Measurements from ENCODE around the gene CNTD1. TPM values are rescaled to one million over a fixed set of nuclear protein-coding genes. Genes with fewer than 3 reads are reported as not detected.

The CNTD1 gene
- total RNA-seq, 1 experiment from 2014 or later: not detected

DNA sequence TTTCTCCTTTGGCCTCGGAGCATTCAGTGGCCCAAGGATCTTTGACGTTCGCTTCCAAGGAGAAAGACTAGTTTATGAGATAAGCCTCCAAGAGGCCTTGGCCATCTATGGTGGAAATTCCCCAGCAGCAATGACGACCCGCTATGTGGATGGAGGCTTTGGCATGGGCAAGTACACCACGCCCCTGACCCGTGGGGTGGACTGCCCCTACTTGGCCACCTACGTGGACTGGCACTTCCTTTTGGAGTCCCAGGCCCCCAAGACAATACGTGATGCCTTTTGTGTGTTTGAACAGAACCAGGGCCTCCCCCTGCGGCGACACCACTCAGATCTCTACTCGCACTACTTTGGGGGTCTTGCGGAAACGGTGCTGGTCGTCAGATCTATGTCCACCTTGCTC, 53.7 kb downstream of the CNTD1 start:
- TF ChIP-seq MYBL2 (CRISPR knock-in tag; IDR thresholded peaks at IDR 0.05) (no peak), FOXK1 (CRISPR knock-in tag; IDR thresholded peaks at IDR 0.05) (no peak), ETV6 (CRISPR knock-in tag; IDR thresholded peaks at IDR 0.05) (no peak), ZNF232 (CRISPR knock-in tag; IDR thresholded peaks at IDR 0.05) (no peak), ZBTB21 (CRISPR knock-in tag; IDR thresholded peaks at IDR 0.05; ENCODE audit: borderline replicate concordance) (no peak), SOX15 (CRISPR knock-in tag; IDR thresholded peaks at IDR 0.05) (no peak)
- TF ChIP-seq, protein P1, sequence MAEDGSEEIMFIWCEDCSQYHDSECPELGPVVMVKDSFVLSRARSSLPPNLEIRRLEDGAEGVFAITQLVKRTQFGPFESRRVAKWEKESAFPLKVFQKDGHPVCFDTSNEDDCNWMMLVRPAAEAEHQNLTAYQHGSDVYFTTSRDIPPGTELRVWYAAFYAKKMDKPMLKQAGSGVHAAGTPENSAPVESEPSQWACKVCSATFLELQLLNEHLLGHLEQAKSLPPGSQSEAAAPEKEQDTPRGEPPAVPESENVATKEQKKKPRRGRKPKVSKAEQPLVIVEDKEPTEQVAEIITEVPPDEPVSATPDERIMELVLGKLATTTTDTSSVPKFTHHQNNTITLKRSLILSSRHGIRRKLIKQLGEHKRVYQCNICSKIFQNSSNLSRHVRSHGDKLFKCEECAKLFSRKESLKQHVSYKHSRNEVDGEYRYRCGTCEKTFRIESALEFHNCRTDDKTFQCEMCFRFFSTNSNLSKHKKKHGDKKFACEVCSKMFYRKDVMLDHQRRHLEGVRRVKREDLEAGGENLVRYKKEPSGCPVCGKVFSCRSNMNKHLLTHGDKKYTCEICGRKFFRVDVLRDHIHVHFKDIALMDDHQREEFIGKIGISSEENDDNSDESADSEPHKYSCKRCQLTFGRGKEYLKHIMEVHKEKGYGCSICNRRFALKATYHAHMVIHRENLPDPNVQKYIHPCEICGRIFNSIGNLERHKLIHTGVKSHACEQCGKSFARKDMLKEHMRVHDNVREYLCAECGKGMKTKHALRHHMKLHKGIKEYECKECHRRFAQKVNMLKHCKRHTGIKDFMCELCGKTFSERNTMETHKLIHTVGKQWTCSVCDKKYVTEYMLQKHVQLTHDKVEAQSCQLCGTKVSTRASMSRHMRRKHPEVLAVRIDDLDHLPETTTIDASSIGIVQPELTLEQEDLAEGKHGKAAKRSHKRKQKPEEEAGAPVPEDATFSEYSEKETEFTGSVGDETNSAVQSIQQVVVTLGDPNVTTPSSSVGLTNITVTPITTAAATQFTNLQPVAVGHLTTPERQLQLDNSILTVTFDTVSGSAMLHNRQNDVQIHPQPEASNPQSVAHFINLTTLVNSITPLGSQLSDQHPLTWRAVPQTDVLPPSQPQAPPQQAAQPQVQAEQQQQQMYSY (CRISPR knock-in tag; IDR thresholded peaks at IDR 0.05): no peak
- TF ChIP-seq, protein P2, sequence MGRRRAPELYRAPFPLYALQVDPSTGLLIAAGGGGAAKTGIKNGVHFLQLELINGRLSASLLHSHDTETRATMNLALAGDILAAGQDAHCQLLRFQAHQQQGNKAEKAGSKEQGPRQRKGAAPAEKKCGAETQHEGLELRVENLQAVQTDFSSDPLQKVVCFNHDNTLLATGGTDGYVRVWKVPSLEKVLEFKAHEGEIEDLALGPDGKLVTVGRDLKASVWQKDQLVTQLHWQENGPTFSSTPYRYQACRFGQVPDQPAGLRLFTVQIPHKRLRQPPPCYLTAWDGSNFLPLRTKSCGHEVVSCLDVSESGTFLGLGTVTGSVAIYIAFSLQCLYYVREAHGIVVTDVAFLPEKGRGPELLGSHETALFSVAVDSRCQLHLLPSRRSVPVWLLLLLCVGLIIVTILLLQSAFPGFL (CRISPR knock-in tag; IDR thresholded peaks at IDR 0.05; ENCODE audit: borderline replicate concordance): no peak
- TF ChIP-seq, protein P3, sequence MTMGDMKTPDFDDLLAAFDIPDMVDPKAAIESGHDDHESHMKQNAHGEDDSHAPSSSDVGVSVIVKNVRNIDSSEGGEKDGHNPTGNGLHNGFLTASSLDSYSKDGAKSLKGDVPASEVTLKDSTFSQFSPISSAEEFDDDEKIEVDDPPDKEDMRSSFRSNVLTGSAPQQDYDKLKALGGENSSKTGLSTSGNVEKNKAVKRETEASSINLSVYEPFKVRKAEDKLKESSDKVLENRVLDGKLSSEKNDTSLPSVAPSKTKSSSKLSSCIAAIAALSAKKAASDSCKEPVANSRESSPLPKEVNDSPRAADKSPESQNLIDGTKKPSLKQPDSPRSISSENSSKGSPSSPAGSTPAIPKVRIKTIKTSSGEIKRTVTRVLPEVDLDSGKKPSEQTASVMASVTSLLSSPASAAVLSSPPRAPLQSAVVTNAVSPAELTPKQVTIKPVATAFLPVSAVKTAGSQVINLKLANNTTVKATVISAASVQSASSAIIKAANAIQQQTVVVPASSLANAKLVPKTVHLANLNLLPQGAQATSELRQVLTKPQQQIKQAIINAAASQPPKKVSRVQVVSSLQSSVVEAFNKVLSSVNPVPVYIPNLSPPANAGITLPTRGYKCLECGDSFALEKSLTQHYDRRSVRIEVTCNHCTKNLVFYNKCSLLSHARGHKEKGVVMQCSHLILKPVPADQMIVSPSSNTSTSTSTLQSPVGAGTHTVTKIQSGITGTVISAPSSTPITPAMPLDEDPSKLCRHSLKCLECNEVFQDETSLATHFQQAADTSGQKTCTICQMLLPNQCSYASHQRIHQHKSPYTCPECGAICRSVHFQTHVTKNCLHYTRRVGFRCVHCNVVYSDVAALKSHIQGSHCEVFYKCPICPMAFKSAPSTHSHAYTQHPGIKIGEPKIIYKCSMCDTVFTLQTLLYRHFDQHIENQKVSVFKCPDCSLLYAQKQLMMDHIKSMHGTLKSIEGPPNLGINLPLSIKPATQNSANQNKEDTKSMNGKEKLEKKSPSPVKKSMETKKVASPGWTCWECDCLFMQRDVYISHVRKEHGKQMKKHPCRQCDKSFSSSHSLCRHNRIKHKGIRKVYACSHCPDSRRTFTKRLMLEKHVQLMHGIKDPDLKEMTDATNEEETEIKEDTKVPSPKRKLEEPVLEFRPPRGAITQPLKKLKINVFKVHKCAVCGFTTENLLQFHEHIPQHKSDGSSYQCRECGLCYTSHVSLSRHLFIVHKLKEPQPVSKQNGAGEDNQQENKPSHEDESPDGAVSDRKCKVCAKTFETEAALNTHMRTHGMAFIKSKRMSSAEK (CRISPR knock-in tag; IDR thresholded peaks at IDR 0.05; ENCODE audit: borderline replicate concordance): no peak
- CTCF ChIA-PET: interaction anchor here (1.7 kb wide), 1 partner anchor 77 kb away, joined by 4 read pairs; no protein-coding TSS in a partner anchor
- H3K4me1 Mint-ChIP-seq: no peaks in the 10 kb centered on the region; the same call in 1 of the 2 replicates
- H3K27ac Mint-ChIP-seq: no peak overlapping the region
- H3K36me3 Mint-ChIP-seq: no peaks in the 10 kb centered on the region
- H3K9me3 Mint-ChIP-seq: no peaks in the 10 kb centered on the region
- no peak for ATAC-seq
- POLR2A ChIA-PET: no interaction called here
- DNase-seq (ENCODE audit: low spot score): no peak
- no peak overlapping the region for H3K4me3 Mint-ChIP-seq
- H3K27me3 Mint-ChIP-seq (ENCODE audit: low read depth): no peaks in the 10 kb centered on the region

DNA sequence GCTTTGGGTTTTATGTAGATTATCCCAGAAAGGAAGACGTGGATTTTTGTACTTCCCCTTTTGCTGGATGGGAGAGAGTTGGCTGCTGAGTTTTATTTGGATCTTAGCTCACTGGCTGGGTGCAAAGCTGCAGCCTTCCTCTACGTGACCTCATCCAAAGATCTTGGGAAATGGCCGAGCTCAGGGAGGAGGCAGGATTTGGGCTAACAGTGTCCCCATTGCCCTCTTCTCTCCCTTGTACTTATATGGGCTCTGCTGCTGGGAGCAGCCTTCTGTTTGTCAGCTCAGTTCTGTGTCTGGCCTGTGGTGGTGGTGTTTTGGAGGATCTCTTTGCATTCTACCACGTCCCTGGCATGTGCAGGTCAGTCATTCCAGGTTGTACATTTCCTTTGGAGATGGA, 54.3 kb downstream of the CNTD1 start:
- no peak overlapping the region for H3K4me3 Mint-ChIP-seq
- POLR2A ChIA-PET: no interaction called here
- H3K4me1 Mint-ChIP-seq: no peaks in the 10 kb centered on the region; the same call in 1 of the 2 replicates
- peak overlapping the region; percentile 13; the same call in 1 of the 2 replicates for H3K27ac Mint-ChIP-seq
- ATAC-seq (no peak), DNase-seq (ENCODE audit: low spot score) (no peak)
- H3K27me3 Mint-ChIP-seq (ENCODE audit: low read depth): no peaks in the 10 kb centered on the region
- CTCF ChIA-PET: interaction anchor here (1.2 to 1.7 kb wide), 2 partner anchors 9 to 76 kb away, joined by 4 read pairs; partner anchors contain the start of gene AOC2
- no peaks in the 10 kb centered on the region for H3K9me3 Mint-ChIP-seq
- H3K36me3 Mint-ChIP-seq: no peaks in the 10 kb centered on the region
- TF ChIP-seq EMX1 (CRISPR knock-in tag; IDR thresholded peaks at IDR 0.05): no peak
- TF ChIP-seq, protein P1 (CRISPR knock-in tag; IDR thresholded peaks at IDR 0.05): no peak
- no peak for TF ChIP-seq FOXP1 (CRISPR knock-in tag; IDR thresholded peaks at IDR 0.05; ENCODE audit: borderline replicate concordance)
- TF ChIP-seq RELA (CRISPR knock-in tag; IDR thresholded peaks at IDR 0.05; ENCODE audit: borderline replicate concordance): no peak
- TF ChIP-seq, protein P3 (CRISPR knock-in tag; IDR thresholded peaks at IDR 0.05; ENCODE audit: borderline replicate concordance): no peak
- TF ChIP-seq, protein P4, sequence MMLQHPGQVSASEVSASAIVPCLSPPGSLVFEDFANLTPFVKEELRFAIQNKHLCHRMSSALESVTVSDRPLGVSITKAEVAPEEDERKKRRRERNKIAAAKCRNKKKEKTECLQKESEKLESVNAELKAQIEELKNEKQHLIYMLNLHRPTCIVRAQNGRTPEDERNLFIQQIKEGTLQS (CRISPR knock-in tag; conservative IDR thresholded peaks at IDR 0.05): no peak
- no peak for TF ChIP-seq NFATC4 (CRISPR knock-in tag; IDR thresholded peaks at IDR 0.05)
- TF ChIP-seq ESRRA (CRISPR knock-in tag; IDR thresholded peaks at IDR 0.05; ENCODE audit: borderline replicate concordance): no peak

Measured in WTC11 (cell line).